Tibial nerve (tissue), 4 donors: ENCODE results near the gene STEAP1B. TPM values are rescaled to one million over a fixed set of nuclear protein-coding genes. Genes with fewer than 3 reads are reported as not detected.
"Not testable (repeated sequence)": the region's sequence is repeated elsewhere in the genome, so short reads cannot be mapped to it uniquely, and the experiment has no call there.

Experiments
- DNase-seq, 2 donors: peaks; one replicate each; pipeline ENCODE4 v3.0.0-alpha.2; 2019; ENCODE audit warnings: low spot score in 2 of 2
- H3K27ac ChIP-seq, 4 donors: fragments of 200-600 bp; sonication (generic) in 3 of 4; one replicate each; pipeline ENCODE4 v1.5.1; 2017 to 2019; ENCODE audit warnings: mild to moderate bottlenecking in 1 of 4
- H3K27me3 ChIP-seq, 2 donors: fragments of 200-600 bp; sonication (generic) in 1 of 2; one replicate each; pipeline versions ENCODE4 v1.5.1 to v1.6.0; 2017 to 2019
- H3K36me3 ChIP-seq, 3 donors: fragments of 200-600 bp; sonication (generic); one replicate each; pipeline ENCODE4 v1.5.1; 2018 to 2019
- H3K4me1 ChIP-seq, 4 donors: fragments of 200-600 bp; sonication (generic) in 3 of 4; one replicate each; pipeline ENCODE4 v1.5.1; 2017 to 2019
- H3K4me3 ChIP-seq, 4 donors: fragments of 200-600 bp; sonication (generic) in 3 of 4; one replicate each; pipeline ENCODE4 v1.5.1; 2017 to 2019; ENCODE audit warnings: mild to moderate bottlenecking in 1 of 4, moderate library complexity in 1 of 4
- H3K9me3 ChIP-seq, 4 donors: fragments of 200-600 bp; sonication (generic) in 3 of 4; one replicate each; pipeline ENCODE4 v1.5.1; 2017 to 2019
- CTCF ChIP-seq, 5 experiments: fragments of 200-600 bp in 3 of 5; fragments of 450-650 bp in 2 of 5; sonication (generic) in 3 of 5; IDR thresholded peaks; one replicate each; pipeline ENCODE4 v1.5.1; 2016 to 2019; ENCODE audit warnings: antibody characterized with exemption in 5 of 5, mild to moderate bottlenecking in 3 of 5, moderate library complexity in 2 of 5
- EP300 ChIP-seq, 2 donors: sonication (generic); formaldehyde crosslinking; IDR thresholded peaks; one replicate each; pipeline ENCODE4 v1.6.1; 2017; ENCODE audit warnings: antibody characterized with exemption in 2 of 2, mild to moderate bottlenecking in 1 of 2
- POLR2A ChIP-seq, 2 donors: fragments of 450-650 bp; IDR thresholded peaks; one replicate each; pipeline ENCODE4 v1.6.1; 2017; ENCODE audit warnings: antibody characterized with exemption in 2 of 2, mild to moderate bottlenecking in 2 of 2, moderate library complexity in 2 of 2
- WGBS, 2 donors: methylation state at CpG; one replicate each; pipeline ENCODE4 v1.1.5; 2018; 5-methylcytosine and 5-hydroxymethylcytosine counted together
- total RNA-seq, 4 donors: library from RNA; depleted of rRNA; stranded (reverse); fragments of >200 nt; gene quantifications; one replicate each; pipeline ENCODE4 v1.1.0, GENCODE V29; 2016

Gene STEAP1B
- total RNA-seq, 4 donors from 2014 or later, result 4.2 to 20.5 (median 14.0) TPM

- TF ChIP-seq EP300 (IDR thresholded peaks at IDR 0.05) (no peak), CTCF (IDR thresholded peaks at IDR 0.05) (no peak), POLR2A (IDR thresholded peaks at IDR 0.05) (no peak)
- WGBS, 2 donors, result 87 to 91% methylated on average over 5 of the region's 5 CpGs
- H3K27me3 ChIP-seq, result no peaks in the 10 kb centered on the region
- no peak overlapping the region for H3K4me3 ChIP-seq
- H3K9me3 ChIP-seq, result no peaks in the 10 kb centered on the region
- no peak for DNase-seq
- no peak overlapping the region for H3K27ac ChIP-seq
- H3K36me3 ChIP-seq, result no peaks in the 10 kb centered on the region
- no peaks in the 10 kb centered on the region for H3K4me1 ChIP-seq
Measured at GRCh38 chr7:22499044-22499443, 944 bp downstream of the STEAP1B start.

- H3K4me1 ChIP-seq, H3K36me3 ChIP-seq, H3K27ac ChIP-seq, DNase-seq, H3K27me3 ChIP-seq, H3K4me3 ChIP-seq, H3K9me3 ChIP-seq: not testable (repeated sequence)
- WGBS, 2 donors, result 36 to 57% methylated on average over 2 of the region's 2 CpGs
Measured at GRCh38 chr7:22496912-22497311, 3.1 kb downstream of the STEAP1B start.

GRCh38 chr7:22496296-22496888, 3.6 kb downstream of the STEAP1B start:
- WGBS, 2 donors, result 89 to 94% methylated on average over 6 of the region's 6 CpGs
- not testable (repeated sequence) for H3K36me3 ChIP-seq

GRCh38 chr7:22493160-22493925, 6.6 kb downstream of the STEAP1B start:
- H3K36me3 ChIP-seq, H3K27ac ChIP-seq, DNase-seq, H3K4me3 ChIP-seq, H3K27me3 ChIP-seq, H3K9me3 ChIP-seq, H3K4me1 ChIP-seq: not testable (repeated sequence)
- WGBS, 2 donors, result 76 to 86% methylated on average over 4 of the region's 4 CpGs

More at GRCh38 chr7:22496296-22496888, 3.6 kb downstream of the STEAP1B start:
- not testable (repeated sequence) for H3K4me3 ChIP-seq, DNase-seq, H3K27ac ChIP-seq, H3K27me3 ChIP-seq, H3K9me3 ChIP-seq, H3K4me1 ChIP-seq

- peak; percentile 50 to 86 for DNase-seq
- peaks cover 0 to 10% (median 0%) of the 10 kb centered on the region in 4 donors for H3K4me1 ChIP-seq
Measured at GRCh38 chr7:22488643-22489462, 11.1 kb downstream of the STEAP1B start.

More at GRCh38 chr7:22488643-22489462, 11.1 kb downstream of the STEAP1B start:
- H3K9me3 ChIP-seq, result no peaks in the 10 kb centered on the region
- H3K27me3 ChIP-seq, result no peaks in the 10 kb centered on the region
- H3K4me3 ChIP-seq, result no peak overlapping the region
- peak; percentile 82 to 91 (median 86) for TF ChIP-seq CTCF (IDR thresholded peaks at IDR 0.05)
- TF ChIP-seq EP300 (IDR thresholded peaks at IDR 0.05), result no peak
- no peak overlapping the region for H3K27ac ChIP-seq
- H3K36me3 ChIP-seq, result peaks cover 0 to 4% (median 0%) of the 10 kb centered on the region in 3 donors
- 19% methylated on average over 10 of the region's 10 CpGs for WGBS, 2 donors
